Measurements from ENCODE around the gene MS4A6E. TPM values are rescaled to one million over a fixed set of nuclear protein-coding genes. Genes with fewer than 3 reads are reported as not detected.

The MS4A6E gene
- total RNA-seq, 1 donor from 2014 or later: not detected

DNA sequence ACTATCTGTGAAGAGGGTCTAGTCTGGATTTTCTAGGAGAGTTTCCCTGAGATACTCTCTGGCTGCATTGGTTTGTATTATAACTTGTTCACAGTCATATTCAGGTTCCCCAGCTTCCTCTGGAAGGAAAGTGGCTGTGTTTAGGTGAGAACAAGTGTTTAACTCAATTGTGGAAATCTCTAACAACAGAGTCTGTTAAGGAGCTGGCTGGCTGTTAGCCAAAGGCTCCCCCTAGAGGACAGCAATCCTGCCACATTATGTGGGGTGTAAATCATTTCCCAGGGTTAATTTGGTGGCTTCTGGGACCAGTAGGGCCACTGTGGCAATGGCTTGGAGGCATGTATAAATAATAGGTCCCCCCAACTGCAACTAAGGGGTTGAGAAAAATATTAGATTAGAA, 18.4 kb downstream of the MS4A6E start:
- Mint-ChIP-seq H3K4me3 (no peak overlapping the region), H3K4me1 (ENCODE audit: unreplicated experiment) (no peaks in the 10 kb centered on the region), H3K27me3 (peaks cover 3% of the 10 kb centered on the region), H3K9me3 (no peaks in the 10 kb centered on the region), H3K27ac (no peak overlapping the region), H3K36me3 (no peaks in the 10 kb centered on the region)
- TF ChIP-seq, protein P1, sequence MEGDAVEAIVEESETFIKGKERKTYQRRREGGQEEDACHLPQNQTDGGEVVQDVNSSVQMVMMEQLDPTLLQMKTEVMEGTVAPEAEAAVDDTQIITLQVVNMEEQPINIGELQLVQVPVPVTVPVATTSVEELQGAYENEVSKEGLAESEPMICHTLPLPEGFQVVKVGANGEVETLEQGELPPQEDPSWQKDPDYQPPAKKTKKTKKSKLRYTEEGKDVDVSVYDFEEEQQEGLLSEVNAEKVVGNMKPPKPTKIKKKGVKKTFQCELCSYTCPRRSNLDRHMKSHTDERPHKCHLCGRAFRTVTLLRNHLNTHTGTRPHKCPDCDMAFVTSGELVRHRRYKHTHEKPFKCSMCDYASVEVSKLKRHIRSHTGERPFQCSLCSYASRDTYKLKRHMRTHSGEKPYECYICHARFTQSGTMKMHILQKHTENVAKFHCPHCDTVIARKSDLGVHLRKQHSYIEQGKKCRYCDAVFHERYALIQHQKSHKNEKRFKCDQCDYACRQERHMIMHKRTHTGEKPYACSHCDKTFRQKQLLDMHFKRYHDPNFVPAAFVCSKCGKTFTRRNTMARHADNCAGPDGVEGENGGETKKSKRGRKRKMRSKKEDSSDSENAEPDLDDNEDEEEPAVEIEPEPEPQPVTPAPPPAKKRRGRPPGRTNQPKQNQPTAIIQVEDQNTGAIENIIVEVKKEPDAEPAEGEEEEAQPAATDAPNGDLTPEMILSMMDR (conservative IDR thresholded peaks at IDR 0.05): peak; percentile 68
- no peak for DNase-seq (ENCODE audit: extremely low spot score, unreplicated experiment)

DNA sequence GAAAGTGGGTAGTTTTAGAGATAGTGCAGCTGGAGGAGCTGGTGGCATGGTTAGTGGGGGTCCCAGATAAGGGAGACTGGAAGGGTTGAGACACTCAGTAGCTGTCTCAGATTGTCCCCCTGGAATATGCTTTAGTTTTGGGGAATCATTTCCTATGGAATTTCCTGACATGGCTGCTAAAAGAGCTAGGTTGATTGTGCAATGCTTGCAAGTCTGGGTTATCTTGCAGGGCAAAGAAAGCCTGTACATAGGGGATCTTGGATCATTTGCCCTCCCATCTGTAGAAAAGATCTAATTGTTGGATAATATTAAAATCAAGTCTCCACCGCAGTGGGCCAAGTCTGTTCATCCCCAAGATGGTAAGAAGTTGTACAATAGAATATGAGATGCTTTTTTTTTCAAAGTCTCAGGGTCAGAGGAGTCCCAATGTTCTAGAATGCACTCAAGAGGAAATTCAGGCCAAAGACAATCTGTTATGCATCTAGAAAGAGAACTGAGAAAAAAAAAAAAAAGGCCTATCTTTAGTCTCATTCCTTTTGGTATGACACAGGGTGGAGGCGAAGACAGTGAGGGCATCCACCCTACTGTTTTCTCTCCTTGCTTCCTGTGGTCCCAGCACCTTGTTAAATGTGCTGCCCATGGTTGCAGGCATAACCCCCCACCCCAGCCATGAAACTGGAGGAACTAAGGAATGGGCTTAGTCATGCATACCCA, 20.2 kb downstream of the MS4A6E start:
- Mint-ChIP-seq H3K27ac (no peak overlapping the region), H3K9me3 (no peaks in the 10 kb centered on the region), H3K36me3 (no peaks in the 10 kb centered on the region), H3K4me3 (no peak overlapping the region), H3K4me1 (ENCODE audit: unreplicated experiment) (no peaks in the 10 kb centered on the region), H3K27me3 (peaks cover 3% of the 10 kb centered on the region)
- TF ChIP-seq, protein P1 (conservative IDR thresholded peaks at IDR 0.05): no peak
- no peak for DNase-seq (ENCODE audit: extremely low spot score, unreplicated experiment)

DNA sequence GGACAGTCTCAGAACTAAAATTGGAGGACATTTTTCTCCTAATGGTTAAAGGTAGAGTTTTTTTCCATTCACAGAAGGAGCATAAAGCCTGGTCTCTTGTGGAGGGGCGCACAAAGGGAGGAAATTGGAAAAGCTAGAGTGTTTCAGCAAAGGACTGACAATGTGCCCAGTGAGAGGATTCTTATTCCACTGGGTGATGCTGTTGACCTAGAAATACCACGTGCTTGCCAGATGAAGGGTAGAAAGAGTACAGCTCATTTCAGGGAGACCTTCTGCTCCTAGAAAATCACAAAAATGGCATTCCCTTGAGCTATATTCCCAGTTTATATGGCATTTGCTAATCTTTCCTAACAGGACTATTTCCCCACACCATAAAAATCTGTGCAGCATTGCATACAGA, 21.1 kb downstream of the MS4A6E start:
- H3K36me3 Mint-ChIP-seq: no peaks in the 10 kb centered on the region
- no peak overlapping the region for H3K27ac Mint-ChIP-seq
- TF ChIP-seq, protein P1 (conservative IDR thresholded peaks at IDR 0.05): no peak
- no peaks in the 10 kb centered on the region for H3K9me3 Mint-ChIP-seq
- H3K4me3 Mint-ChIP-seq: no peak overlapping the region
- H3K4me1 Mint-ChIP-seq (ENCODE audit: unreplicated experiment): no peaks in the 10 kb centered on the region
- DNase-seq (ENCODE audit: extremely low spot score, unreplicated experiment): no peak
- peaks cover 3% of the 10 kb centered on the region for H3K27me3 Mint-ChIP-seq

DNA sequence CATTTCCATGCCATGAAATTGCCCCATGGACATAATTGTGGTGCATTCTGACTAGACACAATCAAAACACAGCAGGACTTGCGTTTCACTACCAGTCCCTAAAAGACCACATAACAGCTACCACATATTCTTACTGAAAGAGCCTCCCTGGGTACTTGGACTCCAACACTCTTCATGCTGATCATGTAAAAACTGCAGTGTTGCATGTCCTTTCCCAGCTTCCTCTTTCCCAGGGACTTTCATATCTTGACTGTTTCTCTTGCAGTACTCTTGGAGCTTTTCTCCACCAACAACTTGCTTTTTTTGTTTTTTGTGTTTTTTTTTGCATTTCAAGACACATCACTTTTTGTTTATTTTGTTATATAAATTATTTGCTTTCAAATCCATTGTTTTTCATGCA, 22.9 kb downstream of the MS4A6E start:
- H3K36me3 Mint-ChIP-seq: no peaks in the 10 kb centered on the region
- H3K4me3 Mint-ChIP-seq: no peak overlapping the region
- H3K27ac Mint-ChIP-seq: no peak overlapping the region
- TF ChIP-seq, protein P1 (conservative IDR thresholded peaks at IDR 0.05): no peak
- H3K4me1 Mint-ChIP-seq (ENCODE audit: unreplicated experiment): no peaks in the 10 kb centered on the region
- peaks cover 3% of the 10 kb centered on the region for H3K27me3 Mint-ChIP-seq
- no peak for DNase-seq (ENCODE audit: extremely low spot score, unreplicated experiment)
- no peaks in the 10 kb centered on the region for H3K9me3 Mint-ChIP-seq

DNA sequence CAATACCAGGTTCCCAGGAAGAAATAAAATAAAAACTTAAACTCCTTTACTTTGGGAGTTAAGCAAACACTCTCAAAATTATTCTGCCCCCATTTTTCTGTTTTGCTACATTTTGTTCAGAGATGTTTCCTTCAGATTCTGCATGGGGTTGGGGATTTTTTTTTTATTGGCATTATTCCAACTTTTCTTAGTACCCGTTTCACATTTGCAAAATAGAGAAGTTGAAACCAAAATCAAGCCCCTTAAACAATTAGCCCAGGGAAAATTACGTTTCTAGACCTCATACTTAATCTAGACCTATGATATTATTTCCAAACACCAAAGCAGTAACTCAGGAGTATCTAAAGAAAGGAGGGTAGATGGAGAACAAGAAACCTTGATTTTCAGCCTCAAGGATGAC, 30.7 kb downstream of the MS4A6E start:
- Mint-ChIP-seq H3K36me3 (no peaks in the 10 kb centered on the region), H3K4me3 (no peak overlapping the region), H3K9me3 (no peaks in the 10 kb centered on the region), H3K27ac (no peak overlapping the region), H3K4me1 (ENCODE audit: unreplicated experiment) (no peaks in the 10 kb centered on the region), H3K27me3 (no peaks in the 10 kb centered on the region)
- TF ChIP-seq, protein P1 (conservative IDR thresholded peaks at IDR 0.05): no peak
- no peak for DNase-seq (ENCODE audit: extremely low spot score, unreplicated experiment)
